Neutrophil (primary cell): Measurements from ENCODE around the gene IQSEC1.

Experiments
- H3K27ac ChIP-seq: fragments of 200-600 bp; sonication (generic); 2 replicates; pipeline ENCODE4 v1.5.1; 2016; ENCODE audit warnings: mild to moderate bottlenecking, moderate library complexity
- H3K27me3 ChIP-seq: fragments of 200-600 bp; sonication (generic); 2 replicates; pipeline ENCODE4 v1.6.0; 2016; ENCODE audit warnings: mild to moderate bottlenecking
- H3K36me3 ChIP-seq: fragments of 200-600 bp; sonication (generic); 2 replicates; pipeline ENCODE4 v1.5.1; 2017
- H3K4me1 ChIP-seq, 2 experiments: fragments of 200-600 bp in 1 of 2; sonication (generic) in 1 of 2; 1 replicate in 1 of 2; 2 replicates in 1 of 2; pipeline versions ENCODE4 v1.5.1 to v1.6.1; 2013 to 2016; ENCODE audit warnings: low read depth in 1 of 2, low read length in 1 of 2, mild to moderate bottlenecking in 1 of 2, moderate library complexity in 1 of 2; ENCODE audit not compliant: control insufficient read depth in 1 of 2, insufficient read depth in 1 of 2
- H3K4me3 ChIP-seq, 2 experiments: fragments of 200-600 bp in 1 of 2; sonication (generic) in 1 of 2; 1 replicate in 1 of 2; 2 replicates in 1 of 2; pipeline ENCODE4 v1.5.1; 2013 to 2016; ENCODE audit warnings: low read depth in 1 of 2, low read length in 1 of 2, mild to moderate bottlenecking in 1 of 2, moderate library complexity in 1 of 2
- H3K9me3 ChIP-seq: fragments of 200-600 bp; sonication (generic); 2 replicates; pipeline ENCODE4 v1.5.1; 2016
- CTCF ChIP-seq: fragments of 200-600 bp; sonication (generic); IDR thresholded peaks from 2 replicates; pipeline ENCODE4 v1.5.1; 2016; ENCODE audit warnings: antibody characterized with exemption

IQSEC1 gene

GRCh38 chr3:13105181-13105895 is 32.1 kb upstream of the IQSEC1 start:
- Histone ChIP-seq H3K4me1 (no peaks in the 10 kb centered on the region), H3K36me3 (no peaks in the 10 kb centered on the region), H3K27me3 (peaks cover 18% of the 10 kb centered on the region), H3K9me3 (no peaks in the 10 kb centered on the region), H3K4me3 (no peak overlapping the region), H3K27ac (no peak overlapping the region)
- TF ChIP-seq CTCF = no peak

GRCh38 chr3:13104511-13104910 is 31.3 kb upstream of the IQSEC1 start:
- Histone ChIP-seq H3K9me3 (no peaks in the 10 kb centered on the region), H3K4me1 (no peaks in the 10 kb centered on the region), H3K36me3 (no peaks in the 10 kb centered on the region), H3K4me3 (no peak overlapping the region), H3K27me3 (peaks cover 12% of the 10 kb centered on the region), H3K27ac (no peak overlapping the region)
- TF ChIP-seq CTCF = no peak

- H3K9me3 ChIP-seq = no peaks in the 10 kb centered on the region
- H3K4me3 ChIP-seq = no peak overlapping the region
- H3K4me1 ChIP-seq = no peaks in the 10 kb centered on the region
- H3K36me3 ChIP-seq = no peaks in the 10 kb centered on the region
- no peak overlapping the region for H3K27ac ChIP-seq
- TF ChIP-seq CTCF = no peak
- H3K27me3 ChIP-seq = peaks cover 4% of the 10 kb centered on the region
Measured at GRCh38 chr3:13103416-13104058, 30.3 kb upstream of the IQSEC1 start.

DNA sequence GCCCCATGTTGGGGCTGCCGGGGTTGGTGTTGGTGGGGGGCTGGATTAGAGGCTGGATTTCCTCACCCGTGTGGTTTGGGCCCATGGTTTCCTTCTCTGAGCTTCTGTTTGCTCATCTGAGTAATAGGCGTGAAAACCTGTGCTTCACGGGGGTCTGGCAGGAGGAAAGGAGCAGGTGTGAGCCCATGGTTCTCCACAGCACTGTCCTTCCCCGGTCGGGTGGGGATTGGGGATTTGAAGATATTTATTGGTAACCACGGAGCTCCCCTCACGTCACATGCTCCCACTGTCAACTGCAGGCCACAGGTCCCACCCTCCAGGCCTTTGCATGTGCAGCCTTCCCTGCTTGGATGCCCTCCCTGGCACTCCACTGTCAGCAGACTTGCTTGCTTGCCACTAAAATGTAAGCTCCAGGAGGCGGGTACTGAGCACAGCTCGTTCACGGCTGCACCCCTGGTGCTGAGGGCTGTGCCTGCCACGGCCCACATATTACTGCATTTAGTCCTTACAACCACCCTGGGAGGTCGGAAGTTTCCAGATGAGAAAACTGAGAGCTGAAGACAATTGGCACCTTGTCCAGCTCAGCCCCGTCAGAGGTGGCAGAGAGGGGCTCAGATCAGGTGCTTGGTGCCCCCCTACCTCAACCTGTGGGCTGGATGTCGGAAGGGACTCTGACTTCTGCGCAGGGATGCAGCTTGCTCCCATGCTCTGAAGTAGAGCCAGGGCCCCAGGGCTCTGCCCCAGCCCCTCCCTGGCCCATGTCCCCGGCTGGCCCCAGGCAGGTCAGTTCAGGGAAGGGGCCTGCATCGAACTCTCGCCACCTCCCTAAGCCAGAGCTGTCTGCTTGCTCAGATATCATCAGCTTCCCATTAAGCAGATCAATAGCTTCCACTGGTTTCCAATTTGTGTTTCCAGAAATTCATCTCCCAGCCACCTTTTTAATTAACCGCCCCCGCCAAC is 29.4 kb upstream of the IQSEC1 start:
- Histone ChIP-seq H3K27ac (no peak overlapping the region), H3K27me3 (peaks cover 4% of the 10 kb centered on the region), H3K36me3 (no peaks in the 10 kb centered on the region), H3K4me1 (no peaks in the 10 kb centered on the region), H3K9me3 (no peaks in the 10 kb centered on the region), H3K4me3 (no peak overlapping the region)
- no peak for TF ChIP-seq CTCF

GRCh38 chr3:13099707-13100106 is 26.5 kb upstream of the IQSEC1 start:
- H3K4me3 ChIP-seq = no peak overlapping the region
- H3K27me3 ChIP-seq = peaks cover 19% of the 10 kb centered on the region
- no peaks in the 10 kb centered on the region for H3K36me3 ChIP-seq
- no peak overlapping the region for H3K27ac ChIP-seq
- TF ChIP-seq CTCF = no peak
- H3K4me1 ChIP-seq = no peaks in the 10 kb centered on the region
- no peaks in the 10 kb centered on the region for H3K9me3 ChIP-seq
